Measurements from ENCODE around the gene TBC1D2B.
A peak's percentile ranks its signal among the peaks of the same experiment; 100 is the strongest.
"Not testable (repeated sequence)": the region's sequence is repeated elsewhere in the genome, so short reads cannot be mapped to it uniquely, and the experiment has no call there.

The TBC1D2B gene

DNA sequence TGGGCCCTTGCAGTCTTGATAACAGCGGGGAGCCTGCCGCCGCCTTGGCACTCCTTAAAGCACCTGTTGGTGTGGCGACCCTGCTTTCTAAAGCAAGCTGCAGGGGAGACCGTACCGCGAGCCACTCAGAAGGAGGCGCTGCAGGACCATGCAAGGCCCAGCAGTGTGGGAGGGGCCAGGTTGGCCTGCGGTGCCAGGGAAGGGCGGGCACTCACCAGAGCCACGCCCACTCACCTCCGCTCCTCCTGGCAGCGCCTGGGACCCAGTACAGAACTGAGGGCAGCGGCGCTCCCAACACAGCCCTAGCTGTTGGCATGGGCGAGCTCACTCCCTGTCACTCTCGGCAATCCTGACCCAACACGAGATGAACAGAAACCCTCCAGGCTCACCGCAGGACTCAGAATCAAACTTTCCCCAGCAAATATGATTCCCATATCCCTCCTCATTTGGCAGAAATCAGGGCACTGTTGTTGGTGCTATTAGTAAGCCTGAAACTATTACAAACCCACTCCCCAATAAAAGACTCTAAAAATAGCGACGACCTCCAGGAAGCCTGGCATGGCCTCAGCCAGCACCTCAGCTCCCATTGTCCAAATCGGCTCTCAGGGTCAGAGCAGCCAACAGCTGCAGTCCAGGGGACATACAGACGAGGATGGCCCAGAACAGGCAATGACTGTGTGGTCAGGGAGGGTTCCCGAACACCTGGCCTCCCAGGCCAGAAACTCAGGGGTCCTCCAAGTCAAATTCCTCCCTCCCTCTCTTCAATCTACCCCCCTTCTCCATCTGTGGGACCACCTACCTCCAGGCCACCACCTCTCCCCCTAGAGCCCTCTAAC lies 77.2 kb downstream of the TBC1D2B start:
- CTCF ChIA-PET: interaction anchor here (0.7 to 2.8 kb wide), 9 partner anchors 9 to 383 kb away, joined by 3 to 21 read pairs (median 3); no protein-coding TSS in a partner anchor
- TF ChIP-seq, protein P1, sequence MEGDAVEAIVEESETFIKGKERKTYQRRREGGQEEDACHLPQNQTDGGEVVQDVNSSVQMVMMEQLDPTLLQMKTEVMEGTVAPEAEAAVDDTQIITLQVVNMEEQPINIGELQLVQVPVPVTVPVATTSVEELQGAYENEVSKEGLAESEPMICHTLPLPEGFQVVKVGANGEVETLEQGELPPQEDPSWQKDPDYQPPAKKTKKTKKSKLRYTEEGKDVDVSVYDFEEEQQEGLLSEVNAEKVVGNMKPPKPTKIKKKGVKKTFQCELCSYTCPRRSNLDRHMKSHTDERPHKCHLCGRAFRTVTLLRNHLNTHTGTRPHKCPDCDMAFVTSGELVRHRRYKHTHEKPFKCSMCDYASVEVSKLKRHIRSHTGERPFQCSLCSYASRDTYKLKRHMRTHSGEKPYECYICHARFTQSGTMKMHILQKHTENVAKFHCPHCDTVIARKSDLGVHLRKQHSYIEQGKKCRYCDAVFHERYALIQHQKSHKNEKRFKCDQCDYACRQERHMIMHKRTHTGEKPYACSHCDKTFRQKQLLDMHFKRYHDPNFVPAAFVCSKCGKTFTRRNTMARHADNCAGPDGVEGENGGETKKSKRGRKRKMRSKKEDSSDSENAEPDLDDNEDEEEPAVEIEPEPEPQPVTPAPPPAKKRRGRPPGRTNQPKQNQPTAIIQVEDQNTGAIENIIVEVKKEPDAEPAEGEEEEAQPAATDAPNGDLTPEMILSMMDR (IDR thresholded peaks at IDR 0.05; ENCODE audit: insufficient read depth, low read length, missing control alignments): peak; percentile 65
- no peak for DNase-seq (ENCODE audit: low read depth, low spot score)
- POLR2A ChIA-PET: no interaction called here
- no peak overlapping the region for H3K4me3 ChIP-seq (ENCODE audit: low read depth, low read length)

DNA sequence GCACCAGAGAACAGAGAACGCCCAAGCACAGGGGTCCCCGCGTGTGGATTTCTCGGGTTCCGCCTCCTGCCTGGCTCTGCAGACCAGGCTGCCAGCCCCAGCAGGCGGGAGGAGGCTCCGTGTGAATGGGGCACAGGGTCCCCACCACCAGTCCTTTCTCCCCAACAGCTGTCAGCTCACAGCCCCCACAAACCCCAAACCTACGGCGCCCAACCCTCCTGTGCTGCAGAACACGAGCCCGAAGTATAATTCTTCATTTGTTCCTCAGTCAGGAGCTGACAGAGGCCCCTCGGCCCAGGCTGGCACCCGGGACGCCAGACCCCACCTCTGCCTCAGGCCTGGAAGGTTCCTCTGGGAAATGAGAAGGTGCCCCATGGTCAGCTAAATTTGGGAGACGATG lies 78.0 kb downstream of the TBC1D2B start:
- H3K4me3 ChIP-seq (ENCODE audit: low read depth, low read length): no peak overlapping the region
- CTCF ChIA-PET: interaction anchor here (0.6 to 2.8 kb wide), 7 partner anchors 11 to 384 kb away, joined by 3 to 21 read pairs (median 5); no protein-coding TSS in a partner anchor
- POLR2A ChIA-PET: no interaction called here
- TF ChIP-seq, protein P1 (IDR thresholded peaks at IDR 0.05; ENCODE audit: insufficient read depth, low read length, missing control alignments): no peak
- DNase-seq (ENCODE audit: low read depth, low spot score): no peak

DNA sequence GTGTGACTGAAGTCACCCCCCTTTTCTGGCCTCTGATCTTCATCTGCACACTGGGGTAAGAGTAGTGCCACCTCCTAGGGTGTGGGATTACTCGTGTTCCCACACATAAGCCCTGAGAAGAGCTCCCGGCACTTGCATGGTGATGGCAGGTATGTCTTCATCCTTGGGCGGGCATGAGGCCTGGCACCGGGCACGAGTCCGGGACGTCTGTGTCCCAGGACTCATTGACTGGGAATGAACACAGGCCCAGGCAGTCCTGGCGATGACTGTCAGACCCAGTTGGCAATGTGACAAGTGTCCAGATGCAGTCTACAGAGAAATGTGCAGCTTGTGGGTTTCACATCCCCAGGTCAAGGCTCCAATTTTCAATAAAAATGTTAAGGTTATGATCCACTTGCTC lies 78.9 kb downstream of the TBC1D2B start:
- CTCF ChIA-PET: interaction anchor here (0.6 to 2.8 kb wide), 3 partner anchors 72 to 110 kb away, joined by 3 to 21 read pairs (median 6); no protein-coding TSS in a partner anchor
- POLR2A ChIA-PET: no interaction called here
- TF ChIP-seq, protein P1 (IDR thresholded peaks at IDR 0.05; ENCODE audit: insufficient read depth, low read length, missing control alignments): no peak
- no peak for DNase-seq (ENCODE audit: low read depth, low spot score)
- no peak overlapping the region for H3K4me3 ChIP-seq (ENCODE audit: low read depth, low read length)

DNA sequence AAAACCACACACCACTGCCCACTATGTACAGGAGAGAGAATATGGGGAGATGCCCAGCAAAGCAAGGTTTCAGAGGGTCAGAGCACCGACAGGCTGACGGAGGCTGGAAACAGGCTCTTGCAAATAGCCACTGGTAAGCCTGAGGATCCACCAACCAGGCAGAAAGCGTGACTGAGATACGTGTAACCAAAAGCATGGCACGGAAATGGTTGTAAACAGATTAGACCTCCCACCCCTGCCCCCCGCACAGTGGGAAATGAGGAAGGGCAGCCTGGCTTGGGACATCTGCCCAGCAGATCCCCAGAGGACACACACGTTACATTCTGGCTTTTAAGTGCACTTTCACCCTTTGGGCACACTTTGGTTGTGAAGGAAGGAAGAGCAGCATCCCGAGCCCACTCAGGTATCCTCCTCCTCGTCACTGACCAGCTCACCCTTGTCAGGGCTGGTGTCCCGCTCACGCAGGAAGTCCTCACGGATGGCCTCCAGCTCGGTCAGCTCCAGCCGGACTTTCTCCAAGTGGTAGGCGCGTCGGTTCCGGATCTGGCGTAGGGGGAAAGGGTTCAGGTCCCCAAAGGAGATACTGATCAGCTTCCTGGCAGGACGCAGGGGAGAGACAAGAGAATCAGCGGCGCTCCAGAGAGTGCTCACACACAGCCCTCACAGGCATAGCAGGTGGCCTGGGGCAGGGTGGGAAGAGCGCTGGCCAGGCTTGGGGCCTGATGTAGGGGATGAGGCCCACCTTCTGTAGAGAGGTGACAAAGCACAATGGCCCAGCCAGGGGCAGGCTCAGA lies 79.6 kb downstream of the TBC1D2B start:
- H3K4me3 ChIP-seq (ENCODE audit: low read depth, low read length); POLR2A ChIA-PET; DNase-seq (ENCODE audit: low read depth, low spot score): not testable (repeated sequence)
- CTCF ChIA-PET: interaction anchor here (1.7 kb wide), 2 partner anchors 31 to 110 kb away, joined by 6 read pairs; no protein-coding TSS in a partner anchor

DNA sequence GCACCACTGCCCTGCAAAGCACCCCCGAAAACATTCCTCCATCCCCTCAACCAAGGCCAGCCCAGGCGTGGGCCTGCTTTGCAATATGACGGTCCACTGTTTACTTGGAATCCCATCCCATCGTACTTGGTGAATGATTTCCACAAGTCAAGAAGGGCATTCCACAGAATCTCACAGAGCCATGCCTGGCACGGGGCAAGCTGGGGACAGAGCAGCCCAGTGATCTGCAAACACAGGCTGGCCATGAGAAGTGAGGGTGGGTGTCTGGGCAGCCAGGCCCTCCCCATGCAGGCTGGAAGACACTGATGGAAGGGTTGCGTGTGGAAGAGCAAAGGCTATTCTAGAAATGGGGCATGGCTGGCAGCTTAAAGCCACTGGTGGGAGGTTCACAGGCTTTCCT lies 80.3 kb downstream of the TBC1D2B start:
- H3K4me3 ChIP-seq (ENCODE audit: low read depth, low read length); DNase-seq (ENCODE audit: low read depth, low spot score); POLR2A ChIA-PET: not testable (repeated sequence)
- CTCF ChIA-PET: interaction anchor here (1.7 to 2.5 kb wide), 3 partner anchors 9 to 111 kb away, joined by 6 to 8 read pairs (median 6); no protein-coding TSS in a partner anchor

DNA sequence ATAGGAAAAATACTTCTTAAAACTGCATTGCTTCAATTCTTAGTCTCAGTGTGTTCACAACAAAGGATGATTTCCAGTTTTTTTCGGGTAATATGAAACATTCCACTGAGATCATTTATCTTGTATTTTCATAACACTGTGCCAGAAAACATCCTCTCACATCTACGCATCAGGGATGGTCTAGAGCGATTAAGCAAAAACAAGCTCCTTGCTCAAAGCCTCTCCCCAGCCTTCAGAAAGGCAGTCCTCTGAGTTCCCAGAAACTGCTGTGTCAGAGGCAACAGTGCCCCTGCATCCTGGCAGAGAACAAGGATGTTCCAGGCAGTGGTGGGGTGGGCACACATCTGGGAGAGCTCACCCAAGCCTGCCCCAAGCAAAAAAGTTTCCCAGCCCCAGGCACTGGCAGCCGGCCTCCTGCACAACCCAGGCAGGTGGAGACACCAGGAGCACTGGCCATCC lies 80.8 kb downstream of the TBC1D2B start:
- CTCF ChIA-PET: interaction anchor here (1.5 to 2.5 kb wide), 5 partner anchors 9 to 112 kb away, joined by 4 to 8 read pairs (median 6); no protein-coding TSS in a partner anchor
- DNase-seq (ENCODE audit: low read depth, low spot score); POLR2A ChIA-PET; H3K4me3 ChIP-seq (ENCODE audit: low read depth, low read length): not testable (repeated sequence)

DNA sequence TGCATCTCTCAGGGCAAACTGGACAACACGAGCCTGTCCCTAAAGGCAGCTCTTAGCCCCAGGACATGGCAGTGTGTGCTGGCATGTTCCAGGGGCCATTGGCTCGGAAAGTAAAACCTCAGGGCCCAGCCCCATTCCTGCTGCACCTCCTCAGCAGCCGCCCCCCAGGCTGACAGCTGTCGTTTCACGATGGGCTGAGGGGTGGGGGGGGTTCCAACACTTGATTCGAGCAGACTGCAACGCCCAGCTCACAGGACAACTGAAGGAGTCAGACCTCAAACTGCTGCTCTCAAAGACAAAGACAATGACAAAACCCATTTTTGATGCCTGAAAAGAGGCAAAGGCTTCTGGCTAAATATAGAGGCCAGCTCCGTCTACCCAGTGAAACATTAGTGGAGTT lies 81.3 kb downstream of the TBC1D2B start:
- CTCF ChIA-PET: interaction anchor here (1.5 to 2.5 kb wide), 4 partner anchors 10 to 112 kb away, joined by 4 to 8 read pairs (median 7); no protein-coding TSS in a partner anchor
- POLR2A ChIA-PET; DNase-seq (ENCODE audit: low read depth, low spot score): not testable (repeated sequence)

DNA sequence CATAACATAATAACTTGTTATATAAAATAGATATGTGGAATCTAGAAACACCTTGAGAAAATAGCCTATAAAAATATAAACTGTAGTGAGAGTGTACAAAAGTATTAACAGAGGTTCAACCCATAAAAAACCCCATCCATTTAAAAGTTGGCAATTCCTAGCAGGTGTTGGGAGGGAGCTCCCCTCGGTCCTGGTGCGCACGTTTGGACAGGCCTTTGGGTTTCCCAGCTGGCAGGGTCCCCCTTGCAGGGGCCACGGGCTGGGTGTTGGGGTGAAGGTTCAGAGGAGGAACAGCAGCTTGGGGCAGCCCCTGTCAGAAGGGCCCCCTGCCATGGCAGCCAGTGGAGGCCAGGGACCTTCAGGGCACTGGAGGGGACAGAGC lies 82.0 kb downstream of the TBC1D2B start:
- CTCF ChIA-PET: interaction anchor here (1.5 to 2.5 kb wide), 3 partner anchors 10 to 113 kb away, joined by 4 to 8 read pairs (median 8); no protein-coding TSS in a partner anchor
- POLR2A ChIA-PET; H3K4me3 ChIP-seq (ENCODE audit: low read depth, low read length); DNase-seq (ENCODE audit: low read depth, low spot score): not testable (repeated sequence)

More for the DNA sequence above, 81.3 kb downstream of the TBC1D2B start:
- H3K4me3 ChIP-seq (ENCODE audit: low read depth, low read length): not testable (repeated sequence)

DNA sequence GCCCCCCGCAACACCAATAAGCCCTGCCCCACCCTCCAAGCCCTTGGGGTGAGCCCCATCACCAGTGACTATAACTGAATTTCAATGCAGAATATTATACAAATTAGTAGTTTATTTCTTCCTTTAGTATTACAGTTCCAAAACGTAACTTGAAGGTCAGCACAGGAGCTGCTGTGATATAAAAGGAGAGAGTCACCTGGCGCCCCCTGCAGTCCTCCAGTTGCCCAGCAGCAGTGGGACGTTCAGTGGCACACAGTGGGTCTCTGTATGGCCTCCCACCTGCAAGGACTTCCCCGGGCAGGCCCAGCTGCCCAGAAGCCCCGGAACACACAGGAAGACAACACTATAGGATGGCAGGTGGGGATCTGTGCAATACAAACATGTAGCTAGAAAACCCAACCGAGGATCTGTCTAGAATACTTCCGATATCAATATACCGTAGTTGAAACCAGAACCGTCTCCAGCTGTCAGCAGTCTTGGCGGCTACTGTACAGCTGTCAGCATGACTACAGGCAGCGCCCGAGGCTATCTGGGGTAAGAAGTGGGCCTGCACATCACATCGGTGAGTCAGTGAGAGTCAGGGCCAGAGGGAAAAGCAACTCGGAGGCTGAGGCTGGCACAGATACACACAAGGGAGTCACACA lies 82.5 kb downstream of the TBC1D2B start:
- POLR2A ChIA-PET; H3K4me3 ChIP-seq (ENCODE audit: low read depth, low read length): not testable (repeated sequence)
- CTCF ChIA-PET: interaction anchor here (0.9 to 2.5 kb wide), 4 partner anchors 11 to 114 kb away, joined by 3 to 8 read pairs (median 6); no protein-coding TSS in a partner anchor
- DNase-seq (ENCODE audit: low read depth, low spot score): peak; percentile 23

DNA sequence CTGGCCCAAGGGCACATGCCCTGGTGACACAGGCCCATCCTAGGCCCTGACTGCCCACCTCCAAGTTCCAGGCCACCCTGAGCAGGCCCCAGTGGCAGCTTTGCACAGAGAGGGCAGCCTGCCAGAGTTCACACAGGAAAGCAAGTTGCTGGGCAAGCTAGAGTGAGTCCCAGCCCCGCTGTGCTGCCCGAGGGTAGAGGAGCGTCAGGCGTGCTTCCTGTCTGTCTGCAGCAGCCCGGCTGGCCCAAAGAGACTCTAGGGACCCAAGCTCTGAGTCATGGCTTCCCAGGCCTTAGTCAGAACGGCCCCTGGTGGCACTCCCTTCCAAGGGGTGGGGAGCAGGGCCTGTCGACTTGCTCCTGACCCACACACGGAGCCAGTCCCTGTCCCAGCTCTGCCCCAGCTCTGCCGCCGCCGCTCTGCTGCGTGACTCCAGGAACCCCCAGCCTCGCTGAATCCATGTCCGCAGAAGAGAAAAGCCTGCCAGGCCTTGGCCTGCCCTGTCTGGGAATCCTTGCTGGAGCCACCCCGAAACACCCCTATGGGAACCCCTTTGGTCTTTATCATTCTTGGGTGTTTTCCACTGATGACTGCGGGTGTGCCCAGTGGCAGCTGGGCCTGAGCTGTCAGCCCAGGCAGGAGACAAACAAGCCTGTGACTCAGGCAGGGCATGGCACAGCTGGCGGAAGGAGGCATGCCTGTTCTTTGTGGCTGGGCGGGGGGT lies 83.4 kb downstream of the TBC1D2B start:
- not testable (repeated sequence) for H3K4me3 ChIP-seq (ENCODE audit: low read depth, low read length)
- POLR2A ChIA-PET: interaction anchor here (0.6 to 1.1 kb wide), 2 partner anchors 16 to 272 kb away, joined by 3 to 4 read pairs; no protein-coding TSS in a partner anchor
- DNase-seq (ENCODE audit: low read depth, low spot score): peak; percentile 78
- CTCF ChIA-PET: interaction anchor here (0.9 to 1.4 kb wide), 3 partner anchors 26 to 114 kb away, joined by 3 to 5 read pairs (median 3); no protein-coding TSS in a partner anchor

Measured in AG04449 (cell line).